Medulla oblongata (tissue), 1 donor: Measurements from ENCODE around the gene SYNE1.
"Not testable (repeated sequence)": the region's sequence is repeated elsewhere in the genome, so short reads cannot be mapped to it uniquely, and the experiment has no call there.

Experiments used
- DNase-seq: peaks from one replicate; pipeline ENCODE4 v3.0.0-alpha.2; 2015; ENCODE audit errors: extremely low spot score

SYNE1 gene

GRCh38 chr6:152563177-152563576, 74.0 kb downstream of the SYNE1 start:
- DNase-seq, result no peak

- DNase-seq, result not testable (repeated sequence)
These were observed 78.4 kb downstream of the SYNE1 start for GRCh38 chr6:152558798-152559197.

GRCh38 chr6:152557502-152557901, 79.7 kb downstream of the SYNE1 start:
- DNase-seq, result no peak

- DNase-seq, result no peak
These were observed 82.3 kb downstream of the SYNE1 start for GRCh38 chr6:152554851-152555250.

- peak; percentile 69 for DNase-seq
These were observed 84.4 kb downstream of the SYNE1 start for GRCh38 chr6:152552616-152553209.

- DNase-seq, result no peak
These were observed 93.6 kb downstream of the SYNE1 start for GRCh38 chr6:152543519-152543918.

GRCh38 chr6:152540381-152540780, 96.8 kb downstream of the SYNE1 start:
- no peak for DNase-seq

GRCh38 chr6:152534541-152534940, 102.6 kb downstream of the SYNE1 start:
- no peak for DNase-seq

GRCh38 chr6:152532556-152533422, 104.4 kb downstream of the SYNE1 start:
- no peak for DNase-seq

GRCh38 chr6:152531659-152532058, 105.5 kb downstream of the SYNE1 start:
- no peak for DNase-seq

- no peak for DNase-seq
These were observed 107.8 kb downstream of the SYNE1 start for GRCh38 chr6:152529369-152529768.

- DNase-seq, result not testable (repeated sequence)
These were observed 123.0 kb downstream of the SYNE1 start for GRCh38 chr6:152514120-152514519.

- DNase-seq, result no peak
These were observed 127.2 kb downstream of the SYNE1 start for GRCh38 chr6:152509916-152510315.

GRCh38 chr6:152508477-152508876, 128.7 kb downstream of the SYNE1 start:
- DNase-seq, result no peak

GRCh38 chr6:152503546-152503945, 133.6 kb downstream of the SYNE1 start:
- no peak for DNase-seq

- no peak for DNase-seq
These were observed 134.6 kb downstream of the SYNE1 start for GRCh38 chr6:152502421-152503188.

GRCh38 chr6:152499931-152500330, 137.2 kb downstream of the SYNE1 start:
- no peak for DNase-seq

- DNase-seq, result no peak
These were observed 140.4 kb downstream of the SYNE1 start for GRCh38 chr6:152496731-152497130.

- DNase-seq, result not testable (repeated sequence)
These were observed 141.7 kb downstream of the SYNE1 start for GRCh38 chr6:152495456-152495855.

- not testable (repeated sequence) for DNase-seq
These were observed 144.9 kb downstream of the SYNE1 start for GRCh38 chr6:152492281-152492680.

- DNase-seq, result not testable (repeated sequence)
These were observed 145.7 kb downstream of the SYNE1 start for GRCh38 chr6:152491501-152491900.

GRCh38 chr6:152490971-152491378, 146.2 kb downstream of the SYNE1 start:
- DNase-seq, result not testable (repeated sequence)
